ENCODE measurements around the gene SPDYE3.

The SPDYE3 gene

DNA sequence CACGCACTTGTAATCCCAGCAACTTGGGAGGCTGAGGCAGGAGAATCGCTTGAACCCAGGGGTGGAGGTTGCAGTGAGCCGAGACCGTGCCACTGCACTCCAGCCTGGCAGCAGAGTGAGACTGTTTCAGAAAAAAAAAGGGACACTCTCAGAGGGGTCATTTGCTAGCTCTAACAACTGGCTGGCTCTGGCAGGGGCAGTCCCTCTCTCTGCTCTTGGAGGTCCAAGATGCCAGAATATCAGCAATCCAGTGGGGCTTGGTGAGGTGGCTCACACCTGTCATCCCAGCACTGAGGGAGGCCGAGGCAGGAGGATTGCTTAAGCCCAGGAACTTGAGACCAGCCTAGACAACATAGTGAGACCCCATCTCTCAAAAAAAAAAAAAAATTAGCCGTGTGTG, 63.2 kb downstream of the SPDYE3 start:
- DNase-seq (ENCODE audit: low spot score), result no peak

DNA sequence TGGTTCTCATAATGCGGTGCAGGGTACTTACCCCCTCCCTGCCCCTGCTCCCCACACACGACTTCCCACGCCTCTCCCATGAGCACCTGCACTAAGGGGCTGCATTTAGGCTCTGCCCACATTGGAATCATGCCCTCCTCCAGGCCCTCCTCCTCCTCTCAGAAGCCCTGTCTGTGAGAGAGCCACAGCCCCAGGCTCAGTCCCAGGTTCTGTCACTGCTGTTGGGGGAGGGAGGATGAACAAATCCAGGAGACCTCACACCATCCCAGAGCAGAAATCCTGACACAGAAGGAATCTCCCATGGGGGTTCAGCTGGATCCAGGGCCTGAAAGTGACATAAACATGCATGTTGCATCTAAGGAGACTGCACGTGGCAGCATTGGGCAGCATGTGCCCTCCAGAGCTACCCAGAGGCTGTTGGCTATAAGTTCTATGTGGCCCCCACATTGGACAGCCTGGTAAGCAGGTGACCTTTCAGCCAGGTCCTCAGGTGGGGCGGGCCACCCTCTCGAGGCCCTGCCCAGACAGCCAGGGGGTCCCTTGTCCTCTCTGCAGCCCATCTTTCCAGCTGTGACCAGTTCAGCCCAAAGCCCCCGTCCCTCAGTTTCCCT, 64.2 kb downstream of the SPDYE3 start:
- no peak for DNase-seq (ENCODE audit: low spot score)

All from CD4-positive, alpha-beta T cell treated with Interleukin-15 for 4 hours (primary cell).